Measurements from ENCODE around the gene GALNT2. TPM values are rescaled to one million over a fixed set of nuclear protein-coding genes. Genes with fewer than 3 reads are reported as not detected.

GALNT2 gene
- total RNA-seq, 1 experiment from 2014 or later, result 152 TPM

DNA sequence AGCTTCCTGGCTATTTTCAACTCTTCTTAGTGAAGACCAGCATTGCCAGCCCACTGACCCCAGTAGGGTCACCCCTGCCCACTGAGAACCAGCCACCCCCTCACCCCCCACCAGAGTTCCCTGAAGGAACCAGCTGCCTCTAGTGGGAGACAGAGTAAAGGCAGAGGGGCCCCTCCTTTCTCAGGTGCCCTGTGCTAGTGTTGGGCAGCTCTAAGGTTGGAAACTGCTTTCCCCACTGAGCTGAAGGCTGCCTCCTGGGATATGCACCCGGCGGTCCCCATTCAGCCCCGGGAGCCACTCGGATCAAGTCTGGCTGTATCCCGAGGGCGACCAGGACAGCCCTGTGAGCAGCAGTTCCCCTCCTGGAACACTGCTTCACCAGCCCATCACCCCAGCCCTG, 248.1 kb downstream of the GALNT2 start:
- Histone ChIP-seq H3K9me3 (ENCODE audit: control insufficient read depth, insufficient read depth, low read depth, low read length) (no peaks in the 10 kb centered on the region), H3K27me3 (ENCODE audit: control insufficient read depth, insufficient read depth, low read length) (peaks cover 4% of the 10 kb centered on the region), H3K36me3 (ENCODE audit: control insufficient read depth, insufficient read depth, low read length) (no peaks in the 10 kb centered on the region), H3K4me1 (ENCODE audit: control insufficient read depth, insufficient read depth, low read length) (no peaks in the 10 kb centered on the region), H3K4me3 (ENCODE audit: low read depth in 2 of 2, low read length in 2 of 2) (no peak overlapping the region), H3K27ac (ENCODE audit: low read length) (no peak overlapping the region)
- DNase-seq (ENCODE audit: low read depth, low spot score), result no peak
- no peak for TF ChIP-seq POLR2AphosphoS5 (IDR thresholded peaks at IDR 0.05; ENCODE audit: low read depth, low read length)
- TF ChIP-seq TCF7L2 (IDR thresholded peaks at IDR 0.05; ENCODE audit: low read depth, low read length), result no peak
- in situ Hi-C loops (cut with HindIII; ENCODE audit: low pct_unique_long_range_greater_than_20kb, low sequenced_read_pairs), result no loop called here
- ChIA-PET CTCF (interaction anchor here (0.7 kb wide), 1 partner anchor 20 kb away, joined by 3 read pairs; no protein-coding TSS in a partner anchor), POLR2A (no interaction called here)
- intact Hi-C loops (cut with micrococcal nuclease; ENCODE audit: unreplicated experiment), result loop anchor here (10.0 kb wide), 1 partner anchor 650 kb away; no protein-coding TSS in a partner anchor
- no TSS peak for BruUV-seq (replicated peaks)
- no peak for ATAC-seq

DNA sequence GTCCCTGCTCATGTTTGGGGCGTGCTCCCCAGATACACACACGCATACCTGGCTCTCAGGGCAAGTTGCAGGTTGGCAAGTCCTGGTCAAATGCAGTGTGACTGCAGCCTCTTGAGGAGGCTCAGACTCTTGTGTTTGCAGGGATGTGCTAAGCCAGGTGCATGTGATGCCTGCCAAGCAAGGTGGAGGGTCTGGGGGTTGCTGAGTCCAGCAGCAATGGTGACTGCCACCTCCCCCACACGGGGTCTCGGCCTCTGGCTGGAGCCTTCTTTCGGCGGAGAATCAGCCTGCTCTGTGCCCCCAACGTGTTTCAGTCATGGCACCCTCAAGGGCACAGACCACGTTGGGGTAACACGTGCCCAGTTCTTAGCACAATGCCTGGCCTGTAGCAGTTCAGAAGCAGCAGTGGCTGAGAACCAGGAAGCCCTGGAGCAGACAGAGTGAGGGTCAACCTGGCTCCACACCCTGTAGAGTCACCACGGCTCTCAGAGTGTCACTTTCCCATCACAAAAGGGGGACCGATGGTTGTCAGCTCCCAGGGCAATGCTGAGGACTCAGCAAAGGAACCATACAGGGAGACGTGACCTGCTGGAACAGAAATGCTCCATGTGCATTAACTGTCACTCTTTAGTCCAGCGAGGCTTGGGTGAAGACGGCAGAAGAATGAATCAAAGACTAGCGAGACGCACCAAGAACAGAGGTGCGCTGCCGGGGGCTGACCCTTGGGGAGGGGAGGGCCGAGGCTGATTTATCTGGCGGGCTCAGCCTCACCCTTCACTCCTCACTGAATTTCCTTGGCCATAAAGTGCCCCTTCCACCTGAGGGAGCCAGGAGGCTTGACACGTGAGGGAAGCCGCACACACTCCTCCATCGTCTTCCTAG, 250.1 kb downstream of the GALNT2 start:
- H3K27ac ChIP-seq (ENCODE audit: low read length), result no peak overlapping the region
- no peaks in the 10 kb centered on the region for H3K36me3 ChIP-seq (ENCODE audit: control insufficient read depth, insufficient read depth, low read length)
- no peaks in the 10 kb centered on the region for H3K9me3 ChIP-seq (ENCODE audit: control insufficient read depth, insufficient read depth, low read depth, low read length)
- H3K27me3 ChIP-seq (ENCODE audit: control insufficient read depth, insufficient read depth, low read length), result peaks cover 4% of the 10 kb centered on the region
- ATAC-seq (no peak), DNase-seq (ENCODE audit: low read depth, low spot score) (no peak)
- BruUV-seq (replicated peaks), result no TSS peak
- TF ChIP-seq POLR2AphosphoS5 (IDR thresholded peaks at IDR 0.05; ENCODE audit: low read depth, low read length) (no peak), SIN3A (IDR thresholded peaks at IDR 0.05; ENCODE audit: borderline replicate concordance, insufficient read depth, low read depth, low read length) (no peak), TCF7L2 (IDR thresholded peaks at IDR 0.05; ENCODE audit: low read depth, low read length) (no peak)
- TF ChIP-seq, protein P1, sequence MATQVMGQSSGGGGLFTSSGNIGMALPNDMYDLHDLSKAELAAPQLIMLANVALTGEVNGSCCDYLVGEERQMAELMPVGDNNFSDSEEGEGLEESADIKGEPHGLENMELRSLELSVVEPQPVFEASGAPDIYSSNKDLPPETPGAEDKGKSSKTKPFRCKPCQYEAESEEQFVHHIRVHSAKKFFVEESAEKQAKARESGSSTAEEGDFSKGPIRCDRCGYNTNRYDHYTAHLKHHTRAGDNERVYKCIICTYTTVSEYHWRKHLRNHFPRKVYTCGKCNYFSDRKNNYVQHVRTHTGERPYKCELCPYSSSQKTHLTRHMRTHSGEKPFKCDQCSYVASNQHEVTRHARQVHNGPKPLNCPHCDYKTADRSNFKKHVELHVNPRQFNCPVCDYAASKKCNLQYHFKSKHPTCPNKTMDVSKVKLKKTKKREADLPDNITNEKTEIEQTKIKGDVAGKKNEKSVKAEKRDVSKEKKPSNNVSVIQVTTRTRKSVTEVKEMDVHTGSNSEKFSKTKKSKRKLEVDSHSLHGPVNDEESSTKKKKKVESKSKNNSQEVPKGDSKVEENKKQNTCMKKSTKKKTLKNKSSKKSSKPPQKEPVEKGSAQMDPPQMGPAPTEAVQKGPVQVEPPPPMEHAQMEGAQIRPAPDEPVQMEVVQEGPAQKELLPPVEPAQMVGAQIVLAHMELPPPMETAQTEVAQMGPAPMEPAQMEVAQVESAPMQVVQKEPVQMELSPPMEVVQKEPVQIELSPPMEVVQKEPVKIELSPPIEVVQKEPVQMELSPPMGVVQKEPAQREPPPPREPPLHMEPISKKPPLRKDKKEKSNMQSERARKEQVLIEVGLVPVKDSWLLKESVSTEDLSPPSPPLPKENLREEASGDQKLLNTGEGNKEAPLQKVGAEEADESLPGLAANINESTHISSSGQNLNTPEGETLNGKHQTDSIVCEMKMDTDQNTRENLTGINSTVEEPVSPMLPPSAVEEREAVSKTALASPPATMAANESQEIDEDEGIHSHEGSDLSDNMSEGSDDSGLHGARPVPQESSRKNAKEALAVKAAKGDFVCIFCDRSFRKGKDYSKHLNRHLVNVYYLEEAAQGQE (IDR thresholded peaks at IDR 0.05; ENCODE audit: insufficient read depth in 1 of 2, low read depth in 2 of 2, low read length in 1 of 2), result no peak
- TF ChIP-seq, protein P2, sequence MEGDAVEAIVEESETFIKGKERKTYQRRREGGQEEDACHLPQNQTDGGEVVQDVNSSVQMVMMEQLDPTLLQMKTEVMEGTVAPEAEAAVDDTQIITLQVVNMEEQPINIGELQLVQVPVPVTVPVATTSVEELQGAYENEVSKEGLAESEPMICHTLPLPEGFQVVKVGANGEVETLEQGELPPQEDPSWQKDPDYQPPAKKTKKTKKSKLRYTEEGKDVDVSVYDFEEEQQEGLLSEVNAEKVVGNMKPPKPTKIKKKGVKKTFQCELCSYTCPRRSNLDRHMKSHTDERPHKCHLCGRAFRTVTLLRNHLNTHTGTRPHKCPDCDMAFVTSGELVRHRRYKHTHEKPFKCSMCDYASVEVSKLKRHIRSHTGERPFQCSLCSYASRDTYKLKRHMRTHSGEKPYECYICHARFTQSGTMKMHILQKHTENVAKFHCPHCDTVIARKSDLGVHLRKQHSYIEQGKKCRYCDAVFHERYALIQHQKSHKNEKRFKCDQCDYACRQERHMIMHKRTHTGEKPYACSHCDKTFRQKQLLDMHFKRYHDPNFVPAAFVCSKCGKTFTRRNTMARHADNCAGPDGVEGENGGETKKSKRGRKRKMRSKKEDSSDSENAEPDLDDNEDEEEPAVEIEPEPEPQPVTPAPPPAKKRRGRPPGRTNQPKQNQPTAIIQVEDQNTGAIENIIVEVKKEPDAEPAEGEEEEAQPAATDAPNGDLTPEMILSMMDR (IDR thresholded peaks at IDR 0.05), result no peak
- ChIA-PET POLR2A (no interaction called here), CTCF (no interaction called here)
- in situ Hi-C loops (cut with HindIII; ENCODE audit: low pct_unique_long_range_greater_than_20kb, low sequenced_read_pairs) (no loop called here), intact Hi-C loops (cut with micrococcal nuclease; ENCODE audit: unreplicated experiment) (loop anchor here (10.0 kb wide), 1 partner anchor 652 kb away; no protein-coding TSS in a partner anchor)
- no peaks in the 10 kb centered on the region for H3K4me1 ChIP-seq (ENCODE audit: control insufficient read depth, insufficient read depth, low read length)
- no peak overlapping the region for H3K4me3 ChIP-seq (ENCODE audit: low read depth in 2 of 2, low read length in 2 of 2)
